ENCODE data around the gene CEP295NL. TPM values are rescaled to one million over a fixed set of nuclear protein-coding genes. Genes with fewer than 3 reads are reported as not detected.

CEP295NL gene
- total RNA-seq, 1 experiment from 2014 or later: 0.66 TPM

GRCh38 chr17:78886954-78887353 is 16.0 kb downstream of the CEP295NL start:
- H3T11ph ChIP-seq (ENCODE audit: low read length): no peak overlapping the region
- no peak overlapping the region for H3K14ac ChIP-seq (ENCODE audit: insufficient read depth, low read length)
- no peak overlapping the region for H3K56ac ChIP-seq (ENCODE audit: insufficient read length, low read depth, low read length)
- H4K5ac ChIP-seq (ENCODE audit: insufficient read length, low read depth, low read length): no peak overlapping the region
- no peak overlapping the region for H2BK12ac ChIP-seq (ENCODE audit: insufficient read length, low read depth, low read length)
- peaks cover 16 to 21% of the 10 kb centered on the region in 2 experiments for H3K4me1 Mint-ChIP-seq
- H3K23me2 ChIP-seq (ENCODE audit: insufficient read length, low read depth, low read length, poor library complexity, severe bottlenecking): no peaks in the 10 kb centered on the region
- H4K8ac ChIP-seq (replicated peaks; ENCODE audit: insufficient read length, low read depth, low read length): no peak overlapping the region
- no peak overlapping the region for H4K91ac ChIP-seq (ENCODE audit: insufficient read length, low read depth, low read length)
- H3K36me3 Mint-ChIP-seq (ENCODE audit: insufficient read depth in 1 of 3, low read depth in 3 of 3): no peaks in the 10 kb centered on the region
- TF ChIP-seq CTCF (conservative IDR thresholded peaks at IDR 0.05): no peak
- H3K23ac ChIP-seq (ENCODE audit: insufficient read length, low read depth, low read length): no peak overlapping the region
- H3K79me1 ChIP-seq (ENCODE audit: insufficient read depth, low read depth, low read length, poor library complexity, severe bottlenecking): no peaks in the 10 kb centered on the region
- H3K9me3 Mint-ChIP-seq: no peaks in the 10 kb centered on the region
- H2AFZ ChIP-seq (ENCODE audit: low read length): no peak overlapping the region
- no peak overlapping the region for H2BK20ac ChIP-seq (ENCODE audit: low read depth, low read length, poor library complexity, severe bottlenecking)
- no peaks in the 10 kb centered on the region for H4K20me1 ChIP-seq (ENCODE audit: control insufficient read depth, insufficient read depth, insufficient read length)
- no peak overlapping the region for H3K4me3 Mint-ChIP-seq
- no peak overlapping the region for H3K4ac ChIP-seq (ENCODE audit: low read depth, low read length)
- no peak overlapping the region for H2BK120ac ChIP-seq (ENCODE audit: low read depth, low read length, poor library complexity, severe bottlenecking)
- no peak overlapping the region for H2BK15ac ChIP-seq (ENCODE audit: low read depth, low read length)
- H2AK5ac ChIP-seq (ENCODE audit: insufficient read length, low read length): no peak overlapping the region
- H3K9me3 ChIP-seq (ENCODE audit: control insufficient read depth, low read depth, low read length): no peaks in the 10 kb centered on the region
- H3K18ac ChIP-seq (ENCODE audit: insufficient read length, low read depth, low read length): no peak overlapping the region
- H3K79me2 ChIP-seq (ENCODE audit: insufficient read depth, low read length): no peaks in the 10 kb centered on the region
- H3K27ac ChIP-seq (ENCODE audit: insufficient read length, low read depth, low read length): no peak overlapping the region
- no peak for DNase-seq
- no peak overlapping the region for H3K4me2 ChIP-seq (ENCODE audit: insufficient read depth, insufficient read length, low read length)
- H3K27ac Mint-ChIP-seq: no peak overlapping the region; a peak in 1 of 7 replicates
- peaks cover 2% of the 10 kb centered on the region; the same call in 1 of the 2 replicates for H3K4me1 ChIP-seq (ENCODE audit: insufficient read depth, low read length)
- WGBS (ENCODE audit: extremely low coverage, insufficient read length, low lambda C conversion rate): no CpG with 5 or more reads among the region's 12 CpGs
- no peak overlapping the region for H3K9ac ChIP-seq (ENCODE audit: extremely low read depth, insufficient read length, low read length)
- H3K27me3 Mint-ChIP-seq (ENCODE audit: low read depth): no peaks in the 10 kb centered on the region; the same call in 1 of the 2 replicates
- no peak overlapping the region for H2BK5ac ChIP-seq (ENCODE audit: insufficient read length, low read length)
- no peaks in the 10 kb centered on the region for H3K27me3 ChIP-seq (ENCODE audit: insufficient read depth, low read length)

All from H9 (cell line).